T1000 (cell line): Measurements from ENCODE around the gene LRRC40.
A peak's percentile ranks its signal among the peaks of the same experiment; 100 is the strongest.
"Not testable (repeated sequence)": the region's sequence is repeated elsewhere in the genome, so short reads cannot be mapped to it uniquely, and the experiment has no call there.

ENCODE experiments used
- DNase-seq: peaks from one replicate; lab custom pipeline; 2025; ENCODE audit warnings: mixed read lengths; lab: John Stamatoyannopoulos, UW

The LRRC40 gene

DNA sequence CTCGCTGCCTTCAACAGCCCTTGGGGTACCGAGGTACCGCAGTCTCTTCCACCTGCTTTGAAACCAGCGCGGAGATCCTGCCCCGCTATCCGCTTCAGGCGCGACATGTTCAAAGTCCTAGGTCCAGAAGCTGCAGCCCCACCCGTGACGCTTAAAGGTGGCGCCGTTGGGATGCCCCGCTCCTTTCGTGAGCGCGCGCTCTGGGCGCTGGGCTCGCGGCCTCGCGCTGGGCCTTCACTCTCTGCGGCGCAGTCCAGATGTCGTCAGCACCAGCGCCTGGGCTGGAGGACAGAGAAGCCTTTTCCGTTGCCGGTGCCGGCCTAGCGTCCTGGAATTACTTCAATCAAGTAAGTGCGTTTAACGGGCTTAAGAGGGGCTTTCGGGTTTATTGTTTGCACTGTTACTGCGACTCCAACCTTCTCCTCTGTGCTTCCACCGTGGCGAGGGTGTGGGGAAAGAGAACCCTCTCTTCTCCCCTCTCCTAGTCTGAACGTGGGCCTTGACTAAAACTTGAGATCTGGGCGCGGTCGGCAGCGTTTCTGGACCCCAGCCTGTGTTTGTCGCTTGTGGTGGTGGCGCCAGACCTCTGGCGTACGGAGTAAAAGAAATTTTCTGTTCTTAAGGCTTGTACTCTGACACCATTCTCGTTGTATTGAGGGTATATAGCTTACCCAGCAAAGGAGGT, at the start of gene LRRC40:
LRRC40 (minus strand) TSS at position 146 of the 685 bp plus-strand sequence; CDS start at position 107, 39 bp downstream.
- DNase-seq, result peak; percentile 96

DNA sequence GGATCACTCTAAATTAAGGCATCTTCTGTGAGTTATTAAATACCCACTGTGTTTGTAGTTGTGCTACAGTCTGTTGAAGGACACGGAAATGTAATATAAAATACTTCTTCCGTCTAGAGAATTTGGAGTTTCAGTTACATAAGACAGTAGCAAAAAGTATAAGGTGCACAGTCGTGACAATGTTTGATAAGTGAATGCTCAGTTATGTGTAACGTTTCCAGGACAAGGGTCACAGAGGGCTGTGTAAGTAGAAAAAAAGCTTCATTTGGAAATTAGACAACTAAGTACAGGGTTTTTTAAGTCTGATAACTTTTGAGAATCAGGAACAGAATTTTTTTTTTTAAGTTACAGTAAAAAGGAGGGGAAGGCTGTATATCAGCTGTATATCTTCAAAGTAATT, 43.4 kb upstream of the LRRC40 start:
- DNase-seq, result no peak

DNA sequence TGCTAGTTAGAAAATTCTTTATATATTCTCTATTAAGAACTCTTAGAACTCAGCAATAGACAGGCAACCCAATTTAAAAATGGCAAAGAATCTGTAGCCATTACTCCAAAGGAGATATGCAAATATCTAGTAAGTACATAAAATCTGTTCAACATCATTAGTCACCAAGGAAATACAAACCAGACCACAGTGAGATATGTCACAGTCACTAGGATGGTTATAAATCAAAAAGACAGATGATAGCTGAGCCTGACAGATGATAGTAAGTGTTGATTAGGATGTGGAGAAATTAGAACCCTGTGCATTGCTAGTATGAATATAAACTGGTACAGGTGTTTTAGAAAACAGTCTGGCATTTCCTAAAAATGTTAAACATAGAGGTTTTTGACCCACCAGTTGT, 42.4 kb upstream of the LRRC40 start:
- no peak for DNase-seq

DNA sequence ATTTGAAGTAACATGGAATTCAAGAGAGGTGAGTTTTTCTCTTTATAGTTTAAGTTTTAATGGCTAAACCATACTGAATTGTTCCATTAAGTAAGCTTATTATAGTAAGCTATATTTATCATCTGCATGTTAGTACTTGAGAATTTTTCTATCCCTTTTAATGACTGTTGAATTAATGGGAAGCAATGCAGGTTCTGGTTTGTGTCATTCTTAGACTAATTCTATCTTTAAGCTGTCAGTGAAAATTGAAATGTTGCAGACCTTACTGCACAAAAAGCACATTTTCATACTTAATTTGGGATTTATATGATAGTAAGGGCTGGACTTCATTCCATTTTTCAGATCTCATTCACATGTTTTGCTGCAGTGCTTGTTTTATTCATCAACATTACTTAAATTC, 41.7 kb upstream of the LRRC40 start:
- no peak for DNase-seq

DNA sequence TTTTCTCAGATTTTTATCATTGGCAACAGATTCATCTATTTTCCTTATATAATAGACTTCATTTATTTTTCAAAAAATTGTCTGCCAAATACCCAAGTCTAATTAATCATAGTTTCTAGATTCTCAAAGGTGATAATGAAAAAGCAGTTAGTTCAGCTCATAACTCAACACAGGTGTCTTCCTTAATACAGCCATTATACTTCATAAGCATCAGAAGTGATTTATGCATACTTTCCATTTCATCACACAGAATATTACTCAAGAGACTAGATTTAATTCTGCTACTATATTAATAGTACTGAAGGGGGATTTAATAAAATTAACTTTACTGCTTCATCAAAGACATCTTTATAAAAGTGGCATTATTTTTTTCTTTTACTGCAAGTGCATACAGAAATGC, 34.6 kb upstream of the LRRC40 start:
- no peak for DNase-seq

DNA sequence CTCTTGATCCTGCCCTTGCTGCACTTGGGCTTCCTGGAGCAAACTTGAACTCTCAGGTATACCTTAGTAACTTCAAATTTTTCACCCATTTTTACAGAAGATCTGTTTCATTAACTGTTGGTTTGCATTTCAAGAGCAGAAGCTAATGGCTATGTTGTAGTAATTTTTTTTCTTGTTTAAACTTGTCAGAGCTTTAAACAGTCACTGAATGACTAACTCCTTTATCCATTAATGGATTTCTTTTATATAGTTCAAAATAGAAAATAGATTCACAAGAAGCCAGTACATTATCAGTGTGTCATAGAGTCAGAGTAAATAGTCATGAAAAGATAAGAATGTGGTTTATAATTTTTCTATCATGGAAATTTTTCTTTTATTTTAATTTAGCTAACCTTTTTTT, 29.4 kb upstream of the LRRC40 start:
- DNase-seq, result no peak

DNA sequence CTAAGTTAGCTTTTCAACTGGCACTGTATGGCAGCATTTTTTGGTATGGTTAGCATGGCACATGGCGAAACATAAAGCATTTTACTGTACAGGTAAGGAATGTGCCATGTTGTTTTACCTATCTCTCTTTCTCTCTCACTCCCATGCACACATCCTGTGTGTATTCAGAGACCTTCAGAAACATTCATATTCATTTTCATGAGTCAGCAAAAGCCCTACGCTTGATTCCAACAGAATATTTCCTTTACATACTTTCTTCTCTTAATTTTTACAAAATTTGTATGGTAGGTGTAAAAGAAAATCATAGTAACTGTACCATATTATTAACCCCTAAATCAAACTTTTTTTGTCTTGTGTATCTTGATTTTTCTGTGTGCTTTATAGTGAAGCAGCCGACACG, 26.1 kb upstream of the LRRC40 start:
- no peak for DNase-seq

DNA sequence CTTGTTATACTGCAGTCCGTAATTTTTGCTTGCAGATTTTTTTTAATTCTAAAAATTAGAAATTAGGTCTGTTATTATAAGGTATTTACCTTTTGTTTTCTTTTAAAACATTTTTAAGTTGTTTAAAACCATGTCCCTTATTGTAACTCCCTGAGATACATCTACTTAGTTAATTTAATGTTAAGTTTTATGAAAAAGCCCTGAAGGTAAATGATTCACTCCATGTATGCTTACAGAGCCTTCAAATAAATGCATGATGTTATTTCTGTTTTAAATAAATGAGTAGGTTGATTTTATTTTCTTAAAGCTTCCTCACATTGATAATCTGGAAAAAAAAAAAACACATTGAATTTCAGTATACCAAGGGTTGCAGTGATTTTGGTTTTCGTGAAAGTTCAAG, 23.3 kb upstream of the LRRC40 start:
- no peak for DNase-seq

DNA sequence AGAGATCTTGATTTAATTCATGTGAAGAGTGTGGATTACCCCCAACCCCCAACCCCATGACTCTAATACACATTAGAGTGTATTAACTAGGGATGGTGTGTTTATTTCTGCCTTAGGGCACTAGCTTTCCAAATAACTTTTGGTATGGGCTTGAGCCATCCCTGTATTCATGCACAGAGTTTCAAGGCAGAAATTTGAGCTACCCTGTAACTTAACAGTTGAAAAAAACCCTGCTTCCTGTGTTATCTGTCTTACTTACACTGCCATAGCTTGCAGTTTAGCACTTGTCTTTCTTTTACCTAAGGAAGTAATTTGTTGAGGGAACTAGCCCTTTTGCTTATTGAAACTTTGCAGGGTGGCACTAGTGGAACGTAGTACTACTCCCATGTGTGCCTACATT, 22.1 kb upstream of the LRRC40 start:
- DNase-seq, result no peak

DNA sequence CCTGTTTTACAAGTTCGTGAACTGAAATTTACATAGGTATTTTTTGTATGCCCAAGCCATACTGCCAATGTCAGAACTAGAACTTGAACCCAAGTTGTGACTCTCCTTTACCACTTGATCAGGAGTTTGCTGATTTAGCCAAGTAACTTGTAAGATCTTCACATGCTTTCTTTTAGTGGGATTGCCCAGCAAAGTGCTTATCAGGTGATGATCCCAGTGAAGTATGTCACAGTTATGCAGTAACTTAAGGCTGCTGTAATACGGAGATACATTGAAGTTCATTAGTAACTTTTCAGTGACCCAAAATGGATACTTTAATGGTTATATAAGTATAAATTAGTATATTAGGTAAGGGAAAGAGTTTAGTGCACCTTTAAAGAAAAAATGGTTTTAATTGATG, 19.6 kb upstream of the LRRC40 start:
- no peak for DNase-seq

DNA sequence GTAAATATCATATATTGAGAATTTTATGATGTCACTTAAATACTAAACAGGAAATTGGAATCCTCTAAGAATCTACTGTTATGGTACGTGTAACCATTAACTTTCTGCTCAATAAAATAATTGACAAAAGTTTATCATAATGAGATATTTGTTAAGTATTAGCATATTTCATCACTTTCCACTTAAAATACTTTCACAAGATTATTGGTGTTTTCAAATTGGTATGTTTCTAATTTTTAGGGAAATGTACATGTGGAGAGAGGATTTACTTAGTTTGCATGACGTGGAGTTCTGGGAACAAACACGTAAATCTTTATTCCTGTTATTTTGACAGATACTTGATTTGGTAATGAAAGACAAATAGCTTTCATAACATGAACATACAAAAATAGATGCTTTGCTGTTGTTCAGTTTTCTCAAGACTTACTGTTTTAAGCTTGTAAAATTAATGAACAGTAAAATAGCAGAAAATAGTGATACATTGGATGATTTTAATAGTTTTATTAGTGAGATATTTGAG, 17.4 kb upstream of the LRRC40 start:
- DNase-seq, result no peak

DNA sequence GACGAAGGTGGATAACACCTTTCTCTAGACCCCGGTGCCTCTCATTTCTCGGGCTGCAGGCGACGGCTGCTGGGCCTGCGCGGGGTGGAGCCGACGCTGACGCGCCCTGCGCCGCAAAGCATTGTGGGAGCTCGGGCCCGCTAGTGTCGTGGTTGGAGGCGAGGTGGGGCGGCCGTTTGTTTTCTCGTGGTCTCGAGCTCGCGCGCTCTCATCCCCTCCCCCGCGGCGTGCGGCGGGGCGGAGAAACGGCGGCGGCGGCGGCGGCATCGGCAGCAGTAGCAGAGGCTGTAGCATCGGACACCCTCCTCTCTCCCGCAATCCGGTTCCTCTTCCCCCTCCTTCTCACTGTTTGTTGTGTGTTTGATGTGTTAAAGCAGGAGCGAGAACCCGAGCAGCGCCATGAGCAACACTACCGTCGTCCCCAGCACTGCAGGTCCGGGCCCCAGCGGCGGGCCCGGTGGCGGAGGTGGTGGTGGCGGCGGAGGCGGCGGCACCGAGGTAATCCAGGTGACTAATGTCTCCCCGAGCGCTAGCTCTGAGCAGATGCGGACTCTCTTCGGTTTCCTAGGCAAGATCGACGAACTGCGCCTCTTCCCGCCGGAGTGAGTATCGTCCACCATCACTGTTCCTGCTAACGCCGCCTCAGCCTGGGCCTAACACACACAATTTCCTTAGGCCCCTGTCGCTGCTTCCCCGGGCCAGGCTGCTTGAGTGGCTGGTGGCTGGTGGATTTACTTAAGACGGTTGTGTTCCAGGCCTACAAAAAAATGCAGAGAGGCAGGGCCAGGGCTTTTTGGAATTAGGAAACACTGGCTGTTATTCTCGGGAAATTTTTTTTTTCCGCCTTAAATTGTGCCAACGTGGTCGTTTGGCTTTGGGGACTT, 16.1 kb upstream of the LRRC40 start, which contains the start of gene SRSF11:
SRSF11 (plus strand) TSS at position 143 of the 884 bp plus-strand sequence; CDS start at position 400, 257 bp downstream.
- peak; percentile 94 for DNase-seq

DNA sequence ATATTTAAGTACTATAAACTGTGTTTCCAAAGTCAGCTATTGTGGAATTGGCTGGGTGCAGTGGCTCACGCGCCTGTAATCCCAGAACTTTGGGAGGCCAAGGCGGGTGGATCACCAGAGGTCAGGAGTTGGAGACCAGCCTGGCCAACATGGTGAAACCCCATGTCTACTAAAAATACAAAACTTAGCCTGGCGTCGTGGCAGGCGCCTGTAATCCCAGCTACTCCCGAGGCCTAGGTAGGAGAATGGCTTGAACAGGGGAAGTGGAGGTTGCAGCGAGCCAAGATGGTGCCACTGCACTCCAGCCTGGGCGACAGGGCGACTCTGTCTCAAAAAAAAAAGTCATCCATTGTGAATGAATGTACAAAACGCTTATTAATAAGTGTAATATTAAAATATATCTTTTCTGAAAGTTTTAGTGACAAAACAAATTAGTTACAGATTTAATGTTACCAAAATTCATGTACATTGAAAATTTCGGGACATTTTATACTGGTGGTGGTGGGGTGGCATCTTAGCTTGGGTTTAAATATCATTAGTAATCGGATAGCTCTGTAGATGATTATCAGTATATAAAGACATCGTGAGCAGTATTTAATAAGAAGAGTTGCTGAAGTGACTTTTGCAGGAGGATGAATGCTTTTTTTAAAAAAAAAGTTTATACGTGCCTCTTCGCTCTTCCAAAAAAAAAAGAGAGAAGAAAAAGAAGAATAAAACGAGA, 15.3 kb upstream of the LRRC40 start:
- DNase-seq, result no peak

DNA sequence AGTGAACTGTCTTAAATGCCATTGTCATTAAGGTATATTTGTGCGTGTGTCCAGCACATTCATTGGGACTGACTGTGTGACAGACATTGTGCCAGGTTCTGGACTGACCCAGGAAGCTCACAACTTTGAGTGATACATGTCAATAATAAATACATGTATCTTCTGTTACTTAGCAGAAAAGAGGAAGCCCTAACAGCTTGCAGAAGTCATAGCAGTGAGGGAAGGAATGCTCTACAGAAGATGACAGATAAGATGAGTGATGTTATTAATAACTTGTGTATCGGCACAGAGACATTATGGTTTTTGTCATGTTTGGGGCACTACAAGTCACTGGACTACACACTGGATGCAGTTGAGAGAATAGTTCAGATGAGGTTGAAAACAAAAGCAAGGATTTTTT, 14.6 kb upstream of the LRRC40 start:
- DNase-seq, result no peak

DNA sequence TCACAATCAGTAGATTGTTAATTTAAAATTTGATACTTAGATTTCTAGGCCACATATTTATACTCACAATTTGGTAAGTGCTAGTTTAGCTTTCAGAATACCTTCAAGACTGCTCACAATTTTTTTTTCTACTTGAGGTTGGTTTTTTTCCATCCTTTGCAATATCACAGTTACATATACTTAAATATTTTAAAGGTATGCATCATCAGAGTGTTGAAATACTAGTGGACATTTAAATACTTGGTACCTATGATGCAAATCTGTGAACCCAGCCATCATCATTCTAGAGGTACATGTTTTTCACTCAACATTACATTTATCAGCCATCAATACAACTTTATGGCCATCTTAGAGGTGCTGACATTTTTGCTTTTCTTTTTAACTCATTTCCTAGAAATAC, 6.2 kb upstream of the LRRC40 start:
- DNase-seq, result no peak

DNA sequence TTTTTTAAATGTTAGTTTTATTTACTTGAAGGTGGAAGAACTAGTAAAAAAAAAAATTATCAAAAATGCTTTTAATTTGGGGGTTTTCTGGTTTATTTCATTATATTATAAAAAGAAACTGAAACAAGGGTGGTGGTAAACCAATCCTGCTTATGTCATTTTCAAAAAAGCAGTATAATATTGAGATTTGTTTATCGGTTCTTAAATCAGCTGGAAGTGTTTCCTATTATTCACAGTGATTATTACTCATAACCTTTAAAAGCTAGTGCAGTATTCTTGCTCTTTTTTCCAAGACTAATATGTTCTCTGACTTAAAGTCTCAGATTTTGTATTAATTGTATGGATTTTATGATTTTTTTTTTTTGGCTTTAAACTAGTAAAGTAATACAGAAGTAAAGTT, 5.4 kb upstream of the LRRC40 start:
- DNase-seq, result no peak

DNA sequence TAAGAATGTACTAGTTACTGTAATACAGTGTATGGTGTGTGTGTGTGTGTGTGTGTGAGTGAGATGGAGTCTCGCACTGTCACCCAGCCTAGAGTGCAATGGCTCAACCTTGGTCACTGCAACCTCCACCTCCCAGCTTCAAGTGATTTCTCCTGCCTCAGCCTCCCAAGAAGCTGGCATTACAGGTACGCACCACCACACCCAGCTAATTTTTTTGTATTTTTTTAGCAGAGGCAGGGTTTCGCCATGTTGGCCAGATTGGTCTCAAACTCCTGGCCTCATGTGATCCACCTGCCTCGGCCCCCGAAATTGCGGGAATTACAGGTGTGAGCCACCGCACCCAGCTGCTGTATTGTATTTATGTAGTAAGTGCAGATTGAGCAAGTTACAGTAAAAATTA, 2.9 kb upstream of the LRRC40 start:
- no peak for DNase-seq

DNA sequence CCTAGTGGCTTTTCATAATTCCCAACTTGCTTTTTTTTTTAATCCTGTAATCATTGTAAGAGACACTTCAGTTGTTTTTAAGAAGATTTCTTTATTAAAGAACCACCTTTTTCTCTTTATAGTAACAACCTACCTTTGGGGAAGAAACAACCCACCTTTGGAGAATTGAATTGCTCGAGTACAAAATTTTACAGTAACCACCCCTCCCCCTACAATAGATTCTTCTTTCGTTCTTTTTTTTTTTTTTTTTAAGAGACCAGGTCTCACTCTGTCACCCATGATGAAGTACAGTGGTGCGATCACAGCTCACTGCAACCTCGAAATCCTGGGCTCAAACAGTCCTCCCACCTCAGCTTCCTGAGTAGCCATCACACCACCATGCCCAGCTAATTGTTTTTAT, 2.1 kb upstream of the LRRC40 start:
- DNase-seq, result no peak

DNA sequence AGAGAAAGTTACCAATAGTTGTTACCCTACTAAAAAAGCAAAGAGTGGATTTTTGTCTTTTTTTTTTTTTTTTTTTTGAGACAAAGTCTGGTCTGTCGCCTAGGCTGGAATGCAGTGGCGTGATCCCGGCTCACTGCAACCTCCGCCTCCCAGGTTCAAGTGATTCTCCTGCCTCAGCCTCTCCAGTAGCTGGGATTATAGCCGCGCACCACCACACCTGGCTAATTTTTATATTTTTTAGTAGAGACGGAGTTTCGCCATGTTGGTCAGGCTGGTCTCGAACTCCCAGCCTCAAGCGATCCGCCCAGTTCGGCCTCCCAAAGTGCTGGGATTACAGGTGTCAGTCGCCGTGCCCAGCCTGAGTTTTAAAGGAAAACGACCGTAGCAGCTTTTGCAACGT, 1.5 kb upstream of the LRRC40 start:
- not testable (repeated sequence) for DNase-seq

DNA sequence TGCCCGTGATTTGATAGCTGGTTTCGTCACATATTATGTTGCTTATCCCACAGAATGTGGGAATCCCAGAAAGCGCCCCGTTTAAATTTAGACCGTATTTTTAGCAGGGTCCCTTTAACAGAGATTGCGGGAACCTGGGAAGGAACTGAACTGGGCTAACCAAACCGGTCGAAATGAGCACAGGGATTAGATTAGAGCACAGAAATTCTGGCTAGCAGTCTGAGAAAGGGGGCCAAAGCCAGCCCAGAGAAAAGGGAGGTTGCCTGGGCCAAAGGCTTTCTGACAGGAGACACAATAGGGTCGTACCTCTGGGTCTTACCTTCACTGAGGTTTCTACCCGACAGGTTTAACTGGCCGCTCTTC, 327 bp downstream of the LRRC40 start:
- no peak for DNase-seq

DNA sequence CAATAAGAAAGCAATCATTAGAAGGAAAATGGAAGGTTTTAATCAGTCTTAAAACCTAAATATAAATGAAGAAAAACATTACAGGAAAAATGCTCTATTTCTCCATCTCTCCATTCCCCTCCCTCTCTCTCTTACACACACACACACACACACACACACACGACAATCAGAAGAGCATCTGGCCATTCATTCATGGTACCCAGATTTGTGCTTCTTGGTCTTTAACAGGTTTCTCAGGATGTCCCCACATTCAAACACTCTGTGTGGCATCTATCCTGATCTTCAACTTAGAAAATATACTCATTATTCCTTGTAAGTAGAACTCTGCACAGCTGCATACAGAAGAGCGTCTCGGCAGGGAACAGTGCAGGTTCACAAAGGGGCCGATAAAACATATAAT, 779 bp downstream of the LRRC40 start:
- DNase-seq, result no peak

DNA sequence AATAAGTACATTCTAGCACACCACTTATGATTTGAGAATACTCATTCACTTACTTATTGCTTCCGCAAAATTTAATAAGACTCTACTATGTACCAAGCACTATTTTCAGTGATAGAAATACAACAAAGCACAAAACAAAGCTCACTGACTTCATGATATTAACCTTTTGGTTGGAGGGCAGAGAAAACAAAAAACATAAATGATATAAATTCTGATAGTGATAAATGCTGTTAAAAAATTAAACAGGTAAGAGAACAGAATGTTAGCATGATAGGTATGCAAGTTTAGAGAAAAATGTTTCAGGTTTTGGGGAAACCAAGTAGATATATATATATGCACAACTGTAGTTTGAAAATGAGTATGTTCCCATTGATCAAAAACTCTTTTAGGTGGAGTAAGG, 1.2 kb downstream of the LRRC40 start:
- DNase-seq, result no peak
